ENCODE data around the gene MUC4. TPM values are rescaled to one million over a fixed set of nuclear protein-coding genes. Genes with fewer than 3 reads are reported as not detected.

Gene MUC4
- total and polyA plus RNA-seq, 2 of the 4 experiments (the other 2 are of a cell fraction), result not detected

DNA sequence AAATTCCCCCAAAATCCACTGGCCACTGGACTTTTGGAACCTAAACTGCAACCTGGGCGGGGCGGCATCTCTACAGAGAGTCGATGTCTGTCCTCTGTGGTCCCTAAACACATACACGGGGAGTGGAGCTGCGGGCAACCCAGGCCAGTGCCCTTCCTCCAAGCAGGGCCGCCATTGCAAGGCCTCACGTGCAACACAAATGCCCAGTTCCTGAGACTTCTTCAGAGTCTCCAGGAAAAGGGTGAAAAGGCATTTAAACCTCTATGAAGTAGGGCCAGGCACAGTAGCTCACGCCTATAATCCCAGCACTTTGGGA is 4.9 kb downstream of the MUC4 start:
- in situ Hi-C loops (cut with MboI; ENCODE audit: low sequenced_read_pairs) (loop anchor here (5.0 kb wide), 1 partner anchor 50 kb away; no protein-coding TSS in a partner anchor), intact Hi-C loops (cut with micrococcal nuclease) (no loop called here), dilution Hi-C loops (cut with HindIII; ENCODE audit: low sequenced_read_pairs, unreplicated experiment) (no loop called here)
- no peak overlapping the region for H4K91ac ChIP-seq (ENCODE audit: insufficient read depth, low read depth, low read length)
- no peak overlapping the region for H3K4ac ChIP-seq (ENCODE audit: low read depth, low read length)
- ChIA-PET CTCF (no interaction called here), POLR2A (ENCODE audit: unreplicated experiment) (no interaction called here)
- BruUV-seq (replicated peaks), result no TSS peak
- DNase-seq, result no peak
- WGBS, 2 experiments (ENCODE audit: extremely low coverage in 2 of 2, insufficient read length in 1 of 2), result 86% methylated on average over 3 of the region's 8 CpGs; no CpG with 5 or more reads in 1 of the 2 experiments
- peaks cover 62% of the 10 kb centered on the region for H3K27me3 ChIP-seq (ENCODE audit: control insufficient read depth, insufficient read depth, low read length)
- no peak overlapping the region for H2AK9ac ChIP-seq (replicated peaks; ENCODE audit: low read depth, low read length, poor library complexity)
- no peak overlapping the region for H2BK120ac ChIP-seq (ENCODE audit: low read depth, low read length)
- no peaks in the 10 kb centered on the region for H3K36me3 ChIP-seq (ENCODE audit: control insufficient read depth, insufficient read depth, low read length)
- H2AFZ ChIP-seq (replicated peaks; ENCODE audit: low read length, poor library complexity), result no peak overlapping the region
- no peak overlapping the region for H3K18ac ChIP-seq (ENCODE audit: low read depth, low read length)
- H3K56ac ChIP-seq (ENCODE audit: extremely low read depth, insufficient read depth, low read length), result no peak overlapping the region
- no peaks in the 10 kb centered on the region for H3K4me1 ChIP-seq (ENCODE audit: control insufficient read depth, insufficient read depth, low read length)
- H4K20me1 ChIP-seq (ENCODE audit: insufficient read depth, low read length), result no peaks in the 10 kb centered on the region
- no peak overlapping the region for H2BK15ac ChIP-seq (ENCODE audit: low read depth, low read length)
- no peak overlapping the region for H2BK5ac ChIP-seq (ENCODE audit: low read depth, low read length, poor library complexity, severe bottlenecking)
- no peak overlapping the region for H3K23ac ChIP-seq (ENCODE audit: low read depth, low read length)
- H3K4me2 ChIP-seq (ENCODE audit: low read depth, low read length), result no peak overlapping the region
- H2AK5ac ChIP-seq (ENCODE audit: low read depth, low read length), result no peak overlapping the region
- H3K27ac ChIP-seq (ENCODE audit: insufficient read depth, low read length), result no peak overlapping the region
- H4K5ac ChIP-seq (ENCODE audit: low read depth, low read length), result no peak overlapping the region
- no peak for TF ChIP-seq RAD21 (IDR thresholded peaks at IDR 0.05; ENCODE audit: low read length)
- no peak for TF ChIP-seq CHD1 (IDR thresholded peaks at IDR 0.05; ENCODE audit: low read depth, low read length)
- TF ChIP-seq SMC3 (IDR thresholded peaks at IDR 0.05; ENCODE audit: low read depth, low read length), result no peak
- TF ChIP-seq CEBPB (IDR thresholded peaks at IDR 0.05; ENCODE audit: low read depth, low read length), result no peak
- TF ChIP-seq RCOR1 (IDR thresholded peaks at IDR 0.05; ENCODE audit: insufficient replicate concordance, low read length), result no peak
- no peak for TF ChIP-seq NFE2L2 (IDR thresholded peaks at IDR 0.05; ENCODE audit: low read depth, low read length)
- no peak for TF ChIP-seq BHLHE40 (IDR thresholded peaks at IDR 0.05; ENCODE audit: low read depth, low read length)
- no peak for TF ChIP-seq POLR2A (IDR thresholded peaks at IDR 0.05; ENCODE audit: low read depth, low read length)
- no peak for TF ChIP-seq MXI1 (IDR thresholded peaks at IDR 0.05; ENCODE audit: borderline replicate concordance, low read depth, low read length)
- TF ChIP-seq CTCF (conservative IDR thresholded peaks at IDR 0.05; ENCODE audit: low read depth, low read length), result no peak
- TF ChIP-seq FOS (IDR thresholded peaks at IDR 0.05; ENCODE audit: low read depth, low read length), result no peak
- TF ChIP-seq, protein P1, sequence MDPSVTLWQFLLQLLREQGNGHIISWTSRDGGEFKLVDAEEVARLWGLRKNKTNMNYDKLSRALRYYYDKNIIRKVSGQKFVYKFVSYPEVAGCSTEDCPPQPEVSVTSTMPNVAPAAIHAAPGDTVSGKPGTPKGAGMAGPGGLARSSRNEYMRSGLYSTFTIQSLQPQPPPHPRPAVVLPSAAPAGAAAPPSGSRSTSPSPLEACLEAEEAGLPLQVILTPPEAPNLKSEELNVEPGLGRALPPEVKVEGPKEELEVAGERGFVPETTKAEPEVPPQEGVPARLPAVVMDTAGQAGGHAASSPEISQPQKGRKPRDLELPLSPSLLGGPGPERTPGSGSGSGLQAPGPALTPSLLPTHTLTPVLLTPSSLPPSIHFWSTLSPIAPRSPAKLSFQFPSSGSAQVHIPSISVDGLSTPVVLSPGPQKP (IDR thresholded peaks at IDR 0.05; ENCODE audit: borderline replicate concordance, low read depth, low read length), result no peak
- H3K79me1 ChIP-seq (ENCODE audit: low read depth in 1 of 2, low read length in 2 of 2), result no peaks in the 10 kb centered on the region
- H3K9ac ChIP-seq (ENCODE audit: low read depth, low read length), result no peak overlapping the region
- H2BK20ac ChIP-seq (ENCODE audit: low read depth, low read length), result no peak overlapping the region
- no peak overlapping the region for H4K8ac ChIP-seq (ENCODE audit: low read depth in 2 of 2, low read length in 2 of 2)
- H3K14ac ChIP-seq (replicated peaks; ENCODE audit: low read depth, low read length), result no peak overlapping the region
- no peak for ATAC-seq (ENCODE audit: low read depth)
- no peaks in the 10 kb centered on the region for H3K9me1 ChIP-seq (ENCODE audit: insufficient read depth, low read length)
- H3K4me3 ChIP-seq (ENCODE audit: insufficient read depth, low read depth, low read length), result no peak overlapping the region
- no peaks in the 10 kb centered on the region for H3K9me3 ChIP-seq (ENCODE audit: control insufficient read depth, insufficient read depth, low read length)

All from IMR-90 (cell line).